Activated naive CD8-positive, alpha-beta T cell treated with anti-CD3 and anti-CD28 coated beads, Interleukin-2, amount 10 ng/mL, durations not matched to agents 7 days and 5 days (primary cell): ENCODE data around the gene SIGLEC6. TPM values are rescaled to one million over a fixed set of nuclear protein-coding genes. Genes with fewer than 3 reads are reported as not detected.

ENCODE experiments used
- ATAC-seq: fragments of 150-1000 bp; cut with Tn5 transposase; one replicate; pipeline ENCODE4 v1.10.0; 2021; ENCODE audit warnings: low read depth, moderate library complexity
- POLR2A ChIA-PET: fragments of 350-600 bp; sonication (Branson Sonifier 250); formaldehyde crosslinking; loops from one replicate; lab custom pipeline; 2021; ENCODE audit warnings: antibody characterized with exemption; lab: Charles Lee
- DNase-seq: peaks from one replicate; pipeline ENCODE4 v3.0.0; 2021
- H3K27ac Mint-ChIP-seq: one replicate; pipeline ENCODE4 v1.8.0; 2022; ENCODE audit warnings: mild to moderate bottlenecking, mixed read lengths
- H3K27me3 Mint-ChIP-seq: one replicate; pipeline ENCODE4 v1.8.0; 2022; ENCODE audit warnings: mild to moderate bottlenecking, moderate library complexity, mixed read lengths
- H3K36me3 Mint-ChIP-seq: one replicate; pipeline ENCODE4 v1.8.0; 2021; ENCODE audit warnings: mild to moderate bottlenecking, mixed read lengths
- H3K4me1 Mint-ChIP-seq: one replicate; pipeline ENCODE4 v1.8.0; 2021; ENCODE audit warnings: mixed read lengths
- H3K4me3 Mint-ChIP-seq: one replicate; pipeline ENCODE4 v1.8.0; 2022; ENCODE audit warnings: mild to moderate bottlenecking, moderate library complexity, mixed read lengths
- H3K9me3 Mint-ChIP-seq: one replicate; pipeline ENCODE4 v1.8.0; 2021; ENCODE audit warnings: mixed read lengths
- total RNA-seq, 2 experiments: library from RNA; stranded (reverse); gene quantifications; one replicate each; pipeline ENCODE4 v1.2.3, GENCODE V29; 2021

SIGLEC6 gene
- total RNA-seq, 2 experiments from 2014 or later: not detected

GRCh38 chr19:51544038-51544437 lies 12.6 kb upstream of the SIGLEC6 start:
- peaks cover 46% of the 10 kb centered on the region for H3K27me3 Mint-ChIP-seq
- H3K4me1 Mint-ChIP-seq: peaks cover 23% of the 10 kb centered on the region
- POLR2A ChIA-PET: no interaction called here

GRCh38 chr19:51542699-51543098 lies 11.2 kb upstream of the SIGLEC6 start:
- Mint-ChIP-seq H3K4me3 (no peak overlapping the region), H3K4me1 (peaks cover 17% of the 10 kb centered on the region), H3K27me3 (peaks cover 48% of the 10 kb centered on the region), H3K36me3 (no peaks in the 10 kb centered on the region), H3K27ac (no peak overlapping the region), H3K9me3 (no peaks in the 10 kb centered on the region)
- POLR2A ChIA-PET: no interaction called here
- no peak for ATAC-seq
- no peak for DNase-seq

More at GRCh38 chr19:51544038-51544437, 12.6 kb upstream of the SIGLEC6 start:
- Mint-ChIP-seq H3K36me3 (no peaks in the 10 kb centered on the region), H3K4me3 (no peak overlapping the region), H3K9me3 (no peaks in the 10 kb centered on the region), H3K27ac (no peak overlapping the region)
- no peak for ATAC-seq
- DNase-seq: no peak

GRCh38 chr19:51541458-51542357 lies 10.2 kb upstream of the SIGLEC6 start:
- POLR2A ChIA-PET: no interaction called here
- H3K9me3 Mint-ChIP-seq: no peaks in the 10 kb centered on the region
- H3K27me3 Mint-ChIP-seq: peaks cover 42% of the 10 kb centered on the region
- H3K4me1 Mint-ChIP-seq: peaks cover 7% of the 10 kb centered on the region
- H3K27ac Mint-ChIP-seq: no peak overlapping the region
- H3K4me3 Mint-ChIP-seq: no peak overlapping the region
- DNase-seq (no peak), ATAC-seq (no peak)
- no peaks in the 10 kb centered on the region for H3K36me3 Mint-ChIP-seq

- H3K36me3 Mint-ChIP-seq: no peaks in the 10 kb centered on the region
- no peak for ATAC-seq
- H3K4me3 Mint-ChIP-seq: no peak overlapping the region
- no peak for DNase-seq
- peaks cover 46% of the 10 kb centered on the region for H3K27me3 Mint-ChIP-seq
- H3K9me3 Mint-ChIP-seq: no peaks in the 10 kb centered on the region
- H3K4me1 Mint-ChIP-seq: peaks cover 1% of the 10 kb centered on the region
- no peak overlapping the region for H3K27ac Mint-ChIP-seq
- POLR2A ChIA-PET: no interaction called here
Measured at GRCh38 chr19:51539821-51540366, 8.4 kb upstream of the SIGLEC6 start.

GRCh38 chr19:51535535-51535934 lies 4.1 kb upstream of the SIGLEC6 start:
- DNase-seq (no peak), ATAC-seq (no peak)
- POLR2A ChIA-PET: no interaction called here
- Mint-ChIP-seq H3K9me3 (no peaks in the 10 kb centered on the region), H3K36me3 (no peaks in the 10 kb centered on the region), H3K4me3 (no peak overlapping the region), H3K4me1 (peaks cover 5% of the 10 kb centered on the region), H3K27ac (no peak overlapping the region), H3K27me3 (peaks cover 63% of the 10 kb centered on the region)

GRCh38 chr19:51530616-51531015 lies 854 bp downstream of the SIGLEC6 start:
- Mint-ChIP-seq H3K9me3 (no peaks in the 10 kb centered on the region), H3K27me3 (peaks cover 50% of the 10 kb centered on the region), H3K4me1 (peaks cover 5% of the 10 kb centered on the region), H3K27ac (no peak overlapping the region), H3K36me3 (no peaks in the 10 kb centered on the region), H3K4me3 (no peak overlapping the region)
- ATAC-seq (no peak), DNase-seq (no peak)
- POLR2A ChIA-PET: no interaction called here

- POLR2A ChIA-PET: no interaction called here
- Mint-ChIP-seq H3K4me1 (peaks cover 5% of the 10 kb centered on the region), H3K27ac (no peak overlapping the region), H3K27me3 (peaks cover 38% of the 10 kb centered on the region), H3K9me3 (no peaks in the 10 kb centered on the region), H3K36me3 (no peaks in the 10 kb centered on the region), H3K4me3 (no peak overlapping the region)
- DNase-seq: no peak
- no peak for ATAC-seq
Measured at GRCh38 chr19:51529301-51529700, 2.2 kb downstream of the SIGLEC6 start.

GRCh38 chr19:51525651-51526050 lies 5.8 kb downstream of the SIGLEC6 start:
- POLR2A ChIA-PET: no interaction called here
- H3K27me3 Mint-ChIP-seq: peaks cover 21% of the 10 kb centered on the region
- no peak overlapping the region for H3K4me3 Mint-ChIP-seq
- DNase-seq (no peak), ATAC-seq (no peak)
- no peak overlapping the region for H3K27ac Mint-ChIP-seq
- no peaks in the 10 kb centered on the region for H3K36me3 Mint-ChIP-seq
- H3K9me3 Mint-ChIP-seq: no peaks in the 10 kb centered on the region
- H3K4me1 Mint-ChIP-seq: no peaks in the 10 kb centered on the region

GRCh38 chr19:51524666-51525264 lies 6.7 kb downstream of the SIGLEC6 start:
- POLR2A ChIA-PET: no interaction called here
- Mint-ChIP-seq H3K27me3 (peaks cover 19% of the 10 kb centered on the region), H3K9me3 (no peaks in the 10 kb centered on the region)

GRCh38 chr19:51521781-51522180 lies 9.7 kb downstream of the SIGLEC6 start:
- H3K27ac Mint-ChIP-seq: no peak overlapping the region
- no peak for DNase-seq
- H3K27me3 Mint-ChIP-seq: peaks cover 28% of the 10 kb centered on the region
- H3K9me3 Mint-ChIP-seq: no peaks in the 10 kb centered on the region
- POLR2A ChIA-PET: no interaction called here
- ATAC-seq: no peak
- no peak overlapping the region for H3K4me3 Mint-ChIP-seq
- H3K36me3 Mint-ChIP-seq: no peaks in the 10 kb centered on the region
- H3K4me1 Mint-ChIP-seq: no peaks in the 10 kb centered on the region

More at GRCh38 chr19:51524666-51525264, 6.7 kb downstream of the SIGLEC6 start:
- ATAC-seq (no peak), DNase-seq (no peak)
- Mint-ChIP-seq H3K36me3 (no peaks in the 10 kb centered on the region), H3K4me1 (no peaks in the 10 kb centered on the region), H3K4me3 (no peak overlapping the region), H3K27ac (no peak overlapping the region)

GRCh38 chr19:51521357-51521756 lies 10.1 kb downstream of the SIGLEC6 start:
- Mint-ChIP-seq H3K9me3 (no peaks in the 10 kb centered on the region), H3K27me3 (peaks cover 29% of the 10 kb centered on the region), H3K4me1 (no peaks in the 10 kb centered on the region), H3K27ac (no peak overlapping the region), H3K4me3 (no peak overlapping the region), H3K36me3 (no peaks in the 10 kb centered on the region)
- POLR2A ChIA-PET: no interaction called here
- no peak for DNase-seq
- no peak for ATAC-seq

GRCh38 chr19:51520728-51521127 lies 10.7 kb downstream of the SIGLEC6 start:
- ATAC-seq (no peak), DNase-seq (no peak)
- Mint-ChIP-seq H3K4me1 (no peaks in the 10 kb centered on the region), H3K36me3 (no peaks in the 10 kb centered on the region), H3K4me3 (no peak overlapping the region), H3K27ac (no peak overlapping the region), H3K9me3 (no peaks in the 10 kb centered on the region), H3K27me3 (peaks cover 30% of the 10 kb centered on the region)
- POLR2A ChIA-PET: no interaction called here

- ATAC-seq: no peak
- H3K4me1 Mint-ChIP-seq: peaks cover 6% of the 10 kb centered on the region
- POLR2A ChIA-PET: no interaction called here
- H3K36me3 Mint-ChIP-seq: no peaks in the 10 kb centered on the region
- H3K27me3 Mint-ChIP-seq: peaks cover 44% of the 10 kb centered on the region
- H3K27ac Mint-ChIP-seq: no peak overlapping the region
- H3K4me3 Mint-ChIP-seq: no peak overlapping the region
- H3K9me3 Mint-ChIP-seq: no peaks in the 10 kb centered on the region
- no peak for DNase-seq
Measured at GRCh38 chr19:51514866-51515481, 16.5 kb downstream of the SIGLEC6 start.
